Heart left ventricle (tissue), 16 donors: ENCODE results near the gene ADAMTSL1. TPM values are rescaled to one million over a fixed set of nuclear protein-coding genes. Genes with fewer than 3 reads are reported as not detected.

Source experiments
- ATAC-seq, 4 donors: fragments of 200-7000 bp; cut with Tn5 transposase; one replicate each; pipeline ENCODE4 v1.9.1; 2020 to 2022; ENCODE audit warnings: moderate library complexity in 4 of 4, mild to moderate bottlenecking in 3 of 4, moderate number of reproducible peaks in 1 of 4
- DNase-seq, 5 donors: peaks; one replicate each; pipeline ENCODE4 v3.0.0-alpha.2; 2020
- H3K27ac ChIP-seq, 12 donors: fragments of 200-600 bp; sonication (generic) in 4 of 12; one replicate each; pipeline versions ENCODE4 v1.5.0 to v1.8.0; 2016 to 2022; ENCODE audit warnings: mild to moderate bottlenecking in 2 of 12
- H3K27me3 ChIP-seq, 9 donors: fragments of 200-600 bp; sonication (generic) in 2 of 9; one replicate each; pipeline versions ENCODE4 v1.5.1 to v1.8.0; 2016 to 2022; ENCODE audit warnings: mild to moderate bottlenecking in 3 of 9
- H3K36me3 ChIP-seq, 9 donors: fragments of 200-600 bp; sonication (generic) in 2 of 9; one replicate each; pipeline versions ENCODE4 v1.5.0 to v1.8.0; 2018 to 2022; ENCODE audit warnings: mild to moderate bottlenecking in 2 of 9
- H3K4me1 ChIP-seq, 12 donors: fragments of 200-600 bp; sonication (generic) in 4 of 12; one replicate each; pipeline versions ENCODE4 v1.5.0 to v1.8.0; 2016 to 2022; ENCODE audit warnings: mild to moderate bottlenecking in 3 of 12
- H3K4me3 ChIP-seq, 12 donors: fragments of 200-600 bp; sonication (generic) in 4 of 12; one replicate each; pipeline versions ENCODE4 v1.5.0 to v1.8.0; 2017 to 2022; ENCODE audit warnings: mild to moderate bottlenecking in 9 of 12, moderate library complexity in 4 of 12
- H3K9me3 ChIP-seq, 12 donors: fragments of 200-600 bp; sonication (generic) in 4 of 12; one replicate each; pipeline versions ENCODE4 v1.5.0 to v1.8.0; 2016 to 2022; ENCODE audit warnings: mild to moderate bottlenecking in 1 of 12
- POLR2A ChIP-seq, 2 donors: fragments of 450-650 bp; IDR thresholded peaks; one replicate each; pipeline ENCODE4 v1.6.1; 2017; ENCODE audit warnings: antibody characterized with exemption in 2 of 2, mild to moderate bottlenecking in 2 of 2, moderate library complexity in 2 of 2
- WGBS, 4 donors: extraction: QIAGEN DNeasy Blood & Tissue Kit in 2 of 4; methylation state at CpG; one replicate each; pipeline versions ENCODE4 v1.1.5 to v1.1.7; 2013 to 2018; 5-methylcytosine and 5-hydroxymethylcytosine counted together
- intact Hi-C, 10 donors: fragments of 100-400 bp; cut with DNase I; formaldehyde crosslinking; loops; one replicate each; pipeline versions ENCODE4 v1.11.1 to v1.14.2; 2022
- polyA plus RNA-seq, 2 donors: library from polyadenylated mRNA; stranded (reverse); fragments of 200-250 nt; gene quantifications; one replicate each; pipeline ENCODE4 v1.2.3, GENCODE V29; 2013
- total RNA-seq, 9 donors: library from RNA; depleted of rRNA in 2 of 9; stranded (reverse); fragments of >200 nt in 2 of 9; fragmentation: NEBNext Ultra II Directional in 3 of 9; extraction: Animal tissue kit (Norgen Biotek cat#: 25700) in 3 of 9; gene quantifications; one replicate each; pipeline versions ENCODE4 v1.1.0 to v1.2.4, GENCODE V29; 2016 to 2023
- TF ChIP-seq, protein P1 (sequence below), 12 donors: fragments of 200-600 bp; sonication (generic) in 4 of 12; IDR thresholded peaks; one replicate each; pipeline versions ENCODE4 v1.5.0 to v1.8.0; 2018 to 2022; ENCODE audit warnings: antibody characterized with exemption in 12 of 12, mild to moderate bottlenecking in 5 of 12
- donor health status: ischemic (EF 13 %, LVEDD 7.1; RV severe dilation, severe dysfunction).
- donor health status: healthy with polysubstance abuse.
- donor health status: DM: no; HTN: yes; CAD: no.
- donor health status: DM: no; HTN: no; CAD: no.
- donor health status: ischemic (EF 25% LVEDD 6.9; RV normal size, moderate dysfunction).
- donor health status: ischemic (EF 25% LVEDD 5.7; RV mildly dilated, moderate dysfunction).
- donor health status: healthy.
- donor health status: DM: yes; HTN: yes; CAD: no.
- donor health status: ischemic (EF 35%, LVEDD 5.7; RV mildly dilated, moderate dysfunction).
- donor health status: nonischemic (EF 11% LVEDD 7.7; RV severe dilation, severe dysfunction).
- donor health status: DM: yes; HTN: yes; CAD: no.
- donor health status: PGD.
- donor health status: ischemic (EF 29% LVEDD 5.4; RV normal size, mild dysfunction).
- donor health status: nonischemic (EF 23%, LVEDD 6.1; RV moderate dilation, normal function).

Gene ADAMTSL1
- total and polyA plus RNA-seq, 11 donors, result 0.46 to 4.7 (median 1.1) TPM

GRCh38 chr9:18429070-18429469 is 44.9 kb upstream of the ADAMTSL1 start:
- Histone ChIP-seq H3K27me3 (no peaks in the 10 kb centered on the region), H3K36me3 (no peaks in the 10 kb centered on the region), H3K4me1 (peaks cover 0 to 9% (median 0%) of the 10 kb centered on the region in 12 donors), H3K27ac (no peak overlapping the region), H3K4me3 (no peak overlapping the region), H3K9me3 (no peaks in the 10 kb centered on the region)
- TF ChIP-seq, protein P1, sequence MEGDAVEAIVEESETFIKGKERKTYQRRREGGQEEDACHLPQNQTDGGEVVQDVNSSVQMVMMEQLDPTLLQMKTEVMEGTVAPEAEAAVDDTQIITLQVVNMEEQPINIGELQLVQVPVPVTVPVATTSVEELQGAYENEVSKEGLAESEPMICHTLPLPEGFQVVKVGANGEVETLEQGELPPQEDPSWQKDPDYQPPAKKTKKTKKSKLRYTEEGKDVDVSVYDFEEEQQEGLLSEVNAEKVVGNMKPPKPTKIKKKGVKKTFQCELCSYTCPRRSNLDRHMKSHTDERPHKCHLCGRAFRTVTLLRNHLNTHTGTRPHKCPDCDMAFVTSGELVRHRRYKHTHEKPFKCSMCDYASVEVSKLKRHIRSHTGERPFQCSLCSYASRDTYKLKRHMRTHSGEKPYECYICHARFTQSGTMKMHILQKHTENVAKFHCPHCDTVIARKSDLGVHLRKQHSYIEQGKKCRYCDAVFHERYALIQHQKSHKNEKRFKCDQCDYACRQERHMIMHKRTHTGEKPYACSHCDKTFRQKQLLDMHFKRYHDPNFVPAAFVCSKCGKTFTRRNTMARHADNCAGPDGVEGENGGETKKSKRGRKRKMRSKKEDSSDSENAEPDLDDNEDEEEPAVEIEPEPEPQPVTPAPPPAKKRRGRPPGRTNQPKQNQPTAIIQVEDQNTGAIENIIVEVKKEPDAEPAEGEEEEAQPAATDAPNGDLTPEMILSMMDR (IDR thresholded peaks at IDR 0.05), result no peak
- no peak for TF ChIP-seq POLR2A (IDR thresholded peaks at IDR 0.05)
- no peak for ATAC-seq
- WGBS, 4 donors, result 75 to 88% (median 82%) methylated on average over 2 of the region's 2 CpGs
- intact Hi-C loops, result loop anchor here in 2 of 10 donors (5.0 to 10.0 kb wide), 2 partner anchors 57 to 64 kb away; no protein-coding TSS in a partner anchor
- no peak for DNase-seq

- H3K27me3 ChIP-seq, result no peaks in the 10 kb centered on the region
- ATAC-seq (no peak), DNase-seq (no peak)
- H3K4me3 ChIP-seq, result no peak overlapping the region
- H3K36me3 ChIP-seq, result no peaks in the 10 kb centered on the region
- H3K4me1 ChIP-seq, result peaks cover 0 to 18% (median 10%) of the 10 kb centered on the region in 12 donors
- no peak overlapping the region for H3K27ac ChIP-seq
- intact Hi-C loops, result loop anchor here in 4 of 10 donors (10.0 kb wide), 2 partner anchors 581 to 591 kb away; no protein-coding TSS in a partner anchor
- H3K9me3 ChIP-seq, result no peaks in the 10 kb centered on the region
- TF ChIP-seq, protein P1 (IDR thresholded peaks at IDR 0.05), result no peak
- TF ChIP-seq POLR2A (IDR thresholded peaks at IDR 0.05), result no peak
Measured at GRCh38 chr9:18433620-18434019, 40.3 kb upstream of the ADAMTSL1 start.

GRCh38 chr9:18437315-18438201 is 36.4 kb upstream of the ADAMTSL1 start:
- DNase-seq, result peak; percentile 39 to 68 (median 46)
- intact Hi-C loops, result loop anchor here in 7 of 10 donors (2.0 to 10.0 kb wide), 6 partner anchors 75 to 590 kb away; no protein-coding TSS in a partner anchor
- no peaks in the 10 kb centered on the region for H3K36me3 ChIP-seq
- no peaks in the 10 kb centered on the region for H3K27me3 ChIP-seq
- peaks cover 0 to 24% (median 13%) of the 10 kb centered on the region in 12 donors for H3K4me1 ChIP-seq
- ATAC-seq, result peak; percentile 73 to 89 (median 84)
- TF ChIP-seq POLR2A (IDR thresholded peaks at IDR 0.05), result no peak
- TF ChIP-seq, protein P1 (IDR thresholded peaks at IDR 0.05), result no peak
- WGBS, 4 donors, result 19 to 23% (median 20%) methylated on average over 9 of the region's 9 CpGs
- H3K27ac ChIP-seq, result peak overlapping the region; percentile 31 to 90 (median 71)
- no peaks in the 10 kb centered on the region for H3K9me3 ChIP-seq
- peak overlapping the region in 11 of 12 donors; percentile 21 to 66 (median 50) for H3K4me3 ChIP-seq

DNA sequence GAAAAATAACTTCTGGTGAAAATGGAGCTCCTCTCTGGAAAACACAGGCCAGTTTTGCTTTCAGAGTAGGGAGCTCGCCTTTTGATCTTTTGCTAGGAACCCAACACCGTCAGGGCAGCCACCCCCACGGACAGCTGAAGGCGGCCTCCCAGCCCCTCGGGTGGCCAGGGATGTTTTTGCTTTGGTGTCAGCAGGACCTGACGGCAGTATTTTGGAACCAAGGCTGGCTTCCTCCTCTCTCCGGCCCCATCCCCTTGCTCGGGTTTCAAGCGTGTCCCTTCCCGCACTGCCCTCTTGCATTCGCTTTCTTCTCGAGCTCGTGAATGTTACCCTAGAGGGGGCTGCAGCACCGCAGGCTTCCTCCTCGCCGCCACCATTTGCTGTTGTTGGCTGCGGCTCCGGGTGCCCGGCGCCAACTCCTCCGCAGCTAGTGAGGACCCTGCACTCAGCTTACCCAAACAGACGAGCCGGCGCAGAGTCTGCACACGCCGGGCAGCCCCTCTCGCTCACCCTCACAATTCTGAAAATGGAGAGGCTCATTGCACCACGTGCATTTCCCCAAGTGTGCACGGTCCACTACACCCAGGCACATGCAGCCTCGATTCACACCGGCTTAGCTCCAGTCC is 35.5 kb upstream of the ADAMTSL1 start:
- ATAC-seq, result peak; percentile 21 to 69 (median 45)
- TF ChIP-seq, protein P1 (IDR thresholded peaks at IDR 0.05), result peak in 8 of 12 donors; percentile 16 to 64 (median 36)
- TF ChIP-seq POLR2A (IDR thresholded peaks at IDR 0.05), result no peak
- H3K9me3 ChIP-seq, result no peaks in the 10 kb centered on the region
- WGBS, 4 donors, result 2 to 4% (median 3%) methylated on average over 23 to 31 of the region's 31 CpGs
- peak overlapping the region; percentile 31 to 90 (median 71) for H3K27ac ChIP-seq
- peak; percentile 26 to 58 (median 44) for DNase-seq
- no peaks in the 10 kb centered on the region for H3K36me3 ChIP-seq
- H3K4me1 ChIP-seq, result peaks cover 0 to 24% (median 15%) of the 10 kb centered on the region in 12 donors
- H3K27me3 ChIP-seq, result no peaks in the 10 kb centered on the region
- H3K4me3 ChIP-seq, result peak overlapping the region in 11 of 12 donors; percentile 21 to 66 (median 50)
- intact Hi-C loops, result loop anchor here in 7 of 10 donors (2.0 to 10.0 kb wide), 6 partner anchors 76 to 589 kb away; no protein-coding TSS in a partner anchor
